ACC112 (cell line): ENCODE measurements around the gene RPRML.

Experiments used
- H2AFZ ChIP-seq: fragments of 200-600 bp; sonication (generic); one replicate; pipeline ENCODE4 v1.6.0; 2017; ENCODE audit warnings: antibody characterized with exemption, low read length; ENCODE audit not compliant: unreplicated experiment
- H3K27ac ChIP-seq: fragments of 200-600 bp; sonication (generic); 2 replicates; pipeline ENCODE4 v1.5.1; 2014; ENCODE audit warnings: low read depth, mild to moderate bottlenecking, antibody characterized with exemption, low read length, moderate library complexity
- H3K27me3 ChIP-seq: fragments of 200-600 bp; sonication (generic); 2 replicates; pipeline ENCODE4 v1.6.1; 2014; ENCODE audit warnings: mild to moderate bottlenecking, antibody characterized with exemption, low read length, moderate library complexity, mixed read lengths; ENCODE audit not compliant: insufficient read depth
- H3K36me3 ChIP-seq: fragments of 200-600 bp; sonication (generic); 2 replicates; pipeline ENCODE4 v1.6.1; 2016; ENCODE audit warnings: mild to moderate bottlenecking, antibody characterized with exemption, low read length, moderate library complexity, mixed read lengths; ENCODE audit not compliant: insufficient read depth
- H3K4me1 ChIP-seq: fragments of 200-600 bp; sonication (generic); one replicate; pipeline ENCODE4 v1.6.1; 2016; ENCODE audit warnings: low read length, mixed read lengths; ENCODE audit not compliant: insufficient read depth, unreplicated experiment, control insufficient read depth
- H3K4me3 ChIP-seq: fragments of 200-600 bp; sonication (generic); 2 replicates; pipeline ENCODE4 v1.5.1; 2014; ENCODE audit warnings: mild to moderate bottlenecking, low read depth, low read length
- H3K79me2 ChIP-seq: fragments of 200-600 bp; sonication (generic); one replicate; pipeline ENCODE4 v1.6.0; 2016; ENCODE audit warnings: low read length; ENCODE audit not compliant: control insufficient read depth, unreplicated experiment, insufficient read depth

Gene RPRML

DNA sequence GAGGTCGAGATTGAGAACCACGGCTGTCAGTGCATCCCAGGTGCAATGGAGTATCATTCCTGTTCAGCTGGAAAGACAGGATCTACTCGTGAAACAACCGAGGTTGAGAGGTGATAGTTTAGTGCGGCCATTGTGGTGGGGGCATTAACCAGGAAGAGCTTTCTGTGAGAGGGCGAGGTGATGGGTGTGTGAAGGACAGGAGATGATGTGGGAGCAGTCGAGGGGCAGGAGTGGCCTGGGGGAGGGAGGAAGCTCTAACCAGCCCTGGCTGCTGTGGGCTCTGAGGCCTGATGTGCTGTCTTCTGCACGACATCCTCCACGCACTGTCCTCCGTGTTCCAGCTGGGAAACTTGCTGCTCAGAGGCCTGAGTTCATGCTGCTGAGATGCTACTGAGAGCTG, 34.1 kb downstream of the RPRML start:
- no peak overlapping the region for H3K4me3 ChIP-seq

DNA sequence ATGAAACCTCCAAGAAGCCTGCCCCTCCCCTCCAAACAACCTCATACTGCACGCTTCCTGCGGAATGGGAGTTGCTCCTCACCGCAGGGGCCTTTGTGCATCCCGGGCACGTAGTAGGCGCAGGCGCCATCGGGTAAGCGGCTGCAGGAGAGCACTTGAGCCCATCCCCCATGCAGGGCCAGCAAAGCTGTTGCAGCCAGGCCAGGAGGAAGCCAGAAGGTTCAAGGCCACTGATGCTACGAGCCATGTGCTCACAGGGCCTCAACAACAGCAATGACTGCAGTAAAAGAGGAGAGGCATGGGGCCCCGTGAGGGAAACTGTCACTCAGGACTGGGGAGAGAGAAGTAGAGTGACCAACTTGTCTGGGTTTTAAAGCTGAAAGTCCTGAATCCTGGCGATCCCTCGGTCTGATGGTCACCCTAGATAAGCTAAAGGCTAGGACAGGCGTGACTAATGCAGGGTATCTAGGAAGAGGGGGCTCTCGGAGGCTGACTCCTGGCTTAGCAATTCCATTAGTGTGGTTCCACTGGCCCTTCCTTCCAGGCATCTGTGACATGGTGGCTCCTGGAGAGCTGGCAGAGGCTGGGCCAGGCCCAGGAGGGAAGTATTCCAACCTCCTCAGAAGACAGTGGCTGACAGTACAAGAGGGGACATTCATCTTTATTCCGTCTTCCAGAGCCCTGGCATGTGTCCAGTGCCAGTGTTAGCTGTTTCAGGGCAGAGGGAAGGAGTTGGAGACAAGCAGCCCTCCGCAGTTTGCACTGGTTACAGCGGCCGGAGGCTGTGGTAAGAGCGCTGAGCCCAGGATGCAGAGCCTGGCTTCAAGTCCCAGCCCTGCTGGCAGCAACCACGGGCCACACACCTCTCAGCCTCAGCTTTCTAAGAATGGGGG, 35.3 kb downstream of the RPRML start:
- Histone ChIP-seq H3K27me3 (peaks cover 15% of the 10 kb centered on the region; the same call in 1 of the 2 replicates), H3K36me3 (peaks cover 7% of the 10 kb centered on the region; the same call in 1 of the 2 replicates), H3K27ac (no peak overlapping the region), H3K4me1 (peaks cover 18% of the 10 kb centered on the region), H3K4me3 (no peak overlapping the region), H2AFZ (no peak overlapping the region), H3K79me2 (no peaks in the 10 kb centered on the region)

More for the DNA sequence above, 34.1 kb downstream of the RPRML start:
- Histone ChIP-seq H3K27ac (no peak overlapping the region), H2AFZ (no peak overlapping the region), H3K27me3 (peaks cover 18% of the 10 kb centered on the region; the same call in 1 of the 2 replicates), H3K79me2 (no peaks in the 10 kb centered on the region), H3K36me3 (peaks cover 5% of the 10 kb centered on the region; the same call in 1 of the 2 replicates), H3K4me1 (peaks cover 18% of the 10 kb centered on the region)

DNA sequence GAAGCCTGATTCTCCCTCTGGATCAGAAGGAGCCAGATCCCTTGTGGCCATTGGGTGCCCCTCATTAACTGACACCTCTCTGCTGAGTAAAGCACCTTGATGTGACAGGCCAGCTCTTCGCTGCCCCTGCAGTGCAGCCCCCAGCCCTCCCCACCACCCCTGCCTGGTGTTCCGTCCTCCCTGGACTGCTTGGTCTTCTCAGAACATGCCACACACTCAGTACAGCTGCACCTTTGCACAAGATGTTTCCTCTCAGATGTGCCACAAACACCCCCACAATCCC, 35.9 kb downstream of the RPRML start:
- no peak overlapping the region for H3K4me3 ChIP-seq
- peaks cover 7% of the 10 kb centered on the region; the same call in 1 of the 2 replicates for H3K36me3 ChIP-seq
- H3K27ac ChIP-seq = no peak overlapping the region
- no peak overlapping the region for H2AFZ ChIP-seq
- no peaks in the 10 kb centered on the region for H3K79me2 ChIP-seq
- H3K4me1 ChIP-seq = peaks cover 18% of the 10 kb centered on the region
- H3K27me3 ChIP-seq = peaks cover 9% of the 10 kb centered on the region; the same call in 1 of the 2 replicates

DNA sequence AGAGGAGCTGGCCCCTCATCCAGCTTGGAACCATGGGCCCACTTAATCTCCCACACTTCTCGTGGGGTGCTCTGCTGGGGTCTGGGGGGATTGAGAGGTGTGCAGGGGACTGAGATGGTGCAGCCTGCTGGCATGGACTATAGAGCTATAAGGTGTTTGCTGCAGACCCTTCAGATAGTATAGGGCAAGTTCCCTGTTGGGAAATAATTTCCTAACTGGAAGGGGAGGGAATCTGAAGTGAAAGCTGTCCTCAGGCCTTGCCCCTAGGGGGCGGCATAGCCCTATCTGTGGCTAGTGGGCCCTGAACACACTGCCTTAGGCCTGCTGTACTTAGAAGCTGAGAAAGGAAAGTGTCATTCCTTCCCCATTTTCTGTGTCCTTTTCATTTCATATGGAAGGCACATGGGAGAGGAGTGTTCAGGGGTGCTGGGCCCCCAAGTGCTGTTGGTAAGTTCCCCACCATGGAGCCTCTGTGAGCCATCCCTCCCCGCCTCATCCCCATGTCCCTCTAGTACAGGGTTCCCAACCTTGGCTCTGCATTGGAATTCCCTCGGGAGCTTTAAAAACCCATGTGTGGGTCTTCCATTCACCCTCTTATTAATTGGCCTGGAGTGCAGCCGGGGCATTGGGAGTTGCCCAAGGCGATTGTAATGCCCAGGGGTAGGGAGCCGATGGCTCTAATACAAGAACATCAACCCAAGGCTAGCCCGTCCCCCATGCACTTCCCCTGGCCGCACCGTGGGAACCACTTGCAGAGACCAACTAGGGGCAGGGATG, 36.4 kb downstream of the RPRML start:
- Histone ChIP-seq H3K4me1 (peaks cover 18% of the 10 kb centered on the region), H2AFZ (no peak overlapping the region), H3K4me3 (no peak overlapping the region), H3K27me3 (0 out of 2 replicates have a peak, but pooled peaks cover 9% of the 10 kb centered on the region), H3K79me2 (no peaks in the 10 kb centered on the region), H3K27ac (no peak overlapping the region), H3K36me3 (peaks cover 8% of the 10 kb centered on the region; the same call in 1 of the 2 replicates)

DNA sequence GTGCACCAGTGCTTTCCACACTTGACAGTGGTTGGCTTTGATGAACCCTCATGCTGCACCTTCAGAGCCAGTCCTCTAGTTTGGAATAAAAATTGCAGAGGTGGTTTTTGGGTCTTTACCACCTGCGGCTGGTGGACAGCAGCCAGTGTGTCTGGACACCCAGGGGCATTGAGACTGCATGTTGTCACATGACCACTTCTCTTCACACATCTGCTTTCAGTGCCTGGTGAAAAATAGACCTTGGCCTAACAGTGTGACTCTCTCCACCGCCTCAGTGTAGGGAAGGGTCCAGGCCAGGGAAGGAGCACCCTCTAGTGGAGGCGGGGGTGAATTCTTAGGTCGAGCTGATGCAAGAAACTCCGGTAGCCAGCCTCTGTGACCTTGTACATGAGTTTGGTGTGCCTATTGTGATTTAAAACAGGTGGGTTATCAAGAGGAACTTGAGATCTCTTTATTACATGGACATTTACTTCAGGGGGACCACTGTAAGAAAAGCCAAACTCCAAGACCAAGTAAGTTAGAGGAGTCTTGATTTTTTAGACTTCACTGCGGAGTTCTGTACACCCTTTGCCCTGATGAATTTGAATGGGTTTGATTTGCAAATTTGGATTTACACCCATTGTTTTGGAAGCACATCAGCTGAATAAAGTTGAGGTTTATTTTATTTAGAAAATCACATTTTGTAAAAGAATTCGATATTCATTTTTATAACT, 38.2 kb downstream of the RPRML start:
- Histone ChIP-seq H2AFZ (no peak overlapping the region), H3K27ac (no peak overlapping the region), H3K4me3 (no peak overlapping the region), H3K27me3 (no peaks in the 10 kb centered on the region), H3K4me1 (peaks cover 20% of the 10 kb centered on the region), H3K36me3 (peaks cover 20% of the 10 kb centered on the region), H3K79me2 (no peaks in the 10 kb centered on the region)

DNA sequence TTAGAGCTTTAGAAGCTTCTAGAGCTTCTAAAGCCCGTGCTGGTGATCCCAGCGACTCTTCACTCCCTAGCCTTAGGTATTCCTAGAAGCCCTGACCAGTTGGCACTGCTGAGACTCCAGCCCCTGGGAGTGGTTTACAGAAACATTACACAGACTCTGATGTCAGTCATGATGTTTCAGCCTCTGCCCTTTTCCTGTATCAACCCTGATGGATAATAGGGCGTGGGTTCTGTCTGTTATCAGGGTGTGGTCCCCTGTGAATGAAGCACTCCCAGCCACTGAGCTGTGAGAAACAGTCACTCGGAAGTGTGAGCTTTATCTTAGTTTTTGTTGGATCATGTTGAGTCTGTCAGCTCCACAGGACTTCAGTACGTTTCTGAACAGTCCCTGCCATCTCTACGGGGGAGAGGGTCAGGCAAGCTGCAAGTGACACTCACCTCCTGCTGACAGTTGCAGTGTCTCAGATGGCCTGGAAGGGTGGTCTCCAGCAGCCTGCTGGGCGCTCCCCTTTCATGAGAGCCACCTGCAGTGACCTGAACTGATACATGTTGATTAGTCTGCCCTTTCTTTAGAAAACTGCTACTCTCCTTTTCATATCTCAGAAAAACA, 43.3 kb downstream of the RPRML start:
- H3K4me1 ChIP-seq = peaks cover 8% of the 10 kb centered on the region
- peaks cover 39% of the 10 kb centered on the region for H3K36me3 ChIP-seq
- H3K79me2 ChIP-seq = no peaks in the 10 kb centered on the region
- H2AFZ ChIP-seq = no peak overlapping the region
- H3K27me3 ChIP-seq = no peaks in the 10 kb centered on the region
- no peak overlapping the region for H3K4me3 ChIP-seq
- peak overlapping the region; percentile 55; the same call in 1 of the 2 replicates for H3K27ac ChIP-seq

DNA sequence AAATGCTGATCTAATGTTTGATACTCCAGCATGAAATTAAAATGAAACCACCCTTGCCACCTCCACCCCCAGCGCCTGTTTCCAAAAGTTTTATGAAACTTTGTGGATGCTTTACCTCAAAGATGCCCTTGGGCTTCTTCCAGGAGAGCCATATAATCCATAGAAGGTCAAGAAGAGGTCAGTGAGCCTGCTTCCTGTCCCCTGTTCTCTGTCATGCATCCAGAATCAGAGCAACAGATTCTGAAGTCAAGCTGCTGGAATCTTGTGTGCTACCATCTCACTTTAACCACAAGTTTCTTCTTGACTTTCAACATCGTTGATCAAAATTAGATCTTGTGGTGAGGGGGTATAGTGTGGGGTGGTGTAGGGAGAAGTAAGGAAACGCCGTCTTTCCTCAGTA, 47.5 kb downstream of the RPRML start:
- Histone ChIP-seq H3K27ac (no peak overlapping the region), H3K4me1 (peaks cover 28% of the 10 kb centered on the region), H2AFZ (no peak overlapping the region), H3K27me3 (no peaks in the 10 kb centered on the region), H3K79me2 (peaks cover 38% of the 10 kb centered on the region), H3K36me3 (peaks cover 26% of the 10 kb centered on the region), H3K4me3 (no peak overlapping the region)

DNA sequence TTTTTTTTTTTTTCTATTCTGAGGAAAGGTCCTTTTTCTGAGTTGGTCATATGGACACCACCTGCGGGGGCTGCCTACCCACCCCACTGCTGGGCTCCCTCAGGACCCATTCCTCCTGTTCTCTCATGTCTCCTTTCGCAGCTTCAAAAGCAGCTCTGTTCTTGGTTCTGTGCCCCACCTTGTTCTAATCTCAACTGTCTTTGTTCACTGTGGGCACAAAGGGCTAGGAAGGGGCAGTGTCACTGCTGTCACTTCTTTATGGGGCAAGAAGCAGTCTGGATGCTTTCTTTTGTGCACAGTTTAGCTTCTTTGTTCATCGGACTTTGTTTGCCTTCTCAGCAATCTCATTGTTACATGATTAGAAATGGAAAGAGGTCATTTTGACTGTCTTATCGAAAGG, 49.0 kb downstream of the RPRML start:
- H3K4me1 ChIP-seq = peaks cover 22% of the 10 kb centered on the region
- peaks cover 19% of the 10 kb centered on the region; the same call in 1 of the 2 replicates for H3K36me3 ChIP-seq
- no peaks in the 10 kb centered on the region for H3K27me3 ChIP-seq
- no peak overlapping the region for H3K27ac ChIP-seq
- H3K4me3 ChIP-seq = no peak overlapping the region
- H3K79me2 ChIP-seq = peaks cover 54% of the 10 kb centered on the region
- H2AFZ ChIP-seq = no peak overlapping the region

DNA sequence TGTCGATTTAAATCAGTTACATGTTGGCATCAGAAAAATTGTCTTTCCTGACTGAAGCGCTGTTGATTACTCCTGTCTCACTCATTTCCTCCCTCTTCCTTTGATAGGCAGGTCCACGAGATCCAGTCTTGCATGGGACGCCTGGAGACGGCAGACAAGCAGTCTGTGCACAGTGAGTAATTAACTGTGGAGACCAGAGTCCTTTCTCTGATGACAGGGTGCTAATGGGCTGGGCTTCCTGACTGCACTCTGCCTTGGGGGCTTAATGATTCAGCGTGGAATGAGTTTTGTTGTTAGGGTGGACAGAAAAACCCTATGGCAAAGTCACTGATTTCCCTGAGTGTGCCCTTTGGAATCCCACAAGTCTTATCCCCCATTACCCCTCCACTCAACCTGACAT, 49.6 kb downstream of the RPRML start:
- Histone ChIP-seq H3K4me1 (peaks cover 29% of the 10 kb centered on the region), H2AFZ (no peak overlapping the region), H3K36me3 (peaks cover 19% of the 10 kb centered on the region; the same call in 1 of the 2 replicates), H3K79me2 (peaks cover 60% of the 10 kb centered on the region), H3K27ac (peak overlapping the region; percentile 39; the same call in 1 of the 2 replicates), H3K27me3 (no peaks in the 10 kb centered on the region), H3K4me3 (0 out of 2 replicates have a peak overlapping the region, but pooled peaks have one; percentile 23)
